ENCODE measurements around the gene RBSN.

The RBSN gene

DNA sequence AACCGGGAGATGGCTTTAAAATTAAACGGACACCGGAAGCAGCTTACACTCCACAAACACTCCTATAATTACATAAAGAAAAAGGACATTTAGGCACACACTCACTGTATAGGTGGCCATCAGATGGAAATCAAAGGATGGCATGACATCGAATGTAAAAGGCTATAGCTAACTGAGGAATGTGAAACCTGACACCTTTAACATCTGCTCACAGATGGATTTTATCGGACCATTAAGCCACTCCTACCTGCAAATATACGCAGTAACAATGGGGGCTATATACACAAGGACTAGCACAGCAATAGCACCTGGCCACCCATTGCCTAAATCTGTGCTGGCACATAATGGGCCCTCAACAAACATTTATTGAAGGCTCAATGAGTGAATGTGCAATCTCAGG lies 14.5 kb upstream of the RBSN start:
- H3K4me3 ChIP-seq (ENCODE audit: low read depth, low read length), result no peak overlapping the region
- no peak for DNase-seq (ENCODE audit: low read depth)
- no peak for TF ChIP-seq MYC (IDR thresholded peaks at IDR 0.05; ENCODE audit: low read depth, low read length)

DNA sequence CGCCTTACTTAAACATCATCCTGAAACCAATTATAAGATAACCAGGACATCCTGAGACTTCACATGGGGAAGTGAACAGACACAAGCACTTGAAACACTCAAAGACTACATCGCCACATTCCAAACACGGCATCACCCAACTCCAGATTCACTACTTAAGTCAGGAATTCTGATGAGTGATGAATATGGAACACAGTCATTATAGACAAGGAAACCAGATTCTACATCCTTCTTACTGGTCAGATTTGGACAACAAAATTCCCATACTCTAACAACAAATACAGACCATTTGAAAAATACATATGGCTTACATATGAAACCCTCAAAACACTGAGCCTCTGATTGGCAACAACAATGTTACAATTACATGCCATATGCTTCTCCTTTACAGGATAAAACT lies 13.1 kb upstream of the RBSN start:
- TF ChIP-seq POLR2A (IDR thresholded peaks at IDR 0.05; ENCODE audit: extremely low read depth, insufficient read length), result no peak
- TF ChIP-seq, protein P1, sequence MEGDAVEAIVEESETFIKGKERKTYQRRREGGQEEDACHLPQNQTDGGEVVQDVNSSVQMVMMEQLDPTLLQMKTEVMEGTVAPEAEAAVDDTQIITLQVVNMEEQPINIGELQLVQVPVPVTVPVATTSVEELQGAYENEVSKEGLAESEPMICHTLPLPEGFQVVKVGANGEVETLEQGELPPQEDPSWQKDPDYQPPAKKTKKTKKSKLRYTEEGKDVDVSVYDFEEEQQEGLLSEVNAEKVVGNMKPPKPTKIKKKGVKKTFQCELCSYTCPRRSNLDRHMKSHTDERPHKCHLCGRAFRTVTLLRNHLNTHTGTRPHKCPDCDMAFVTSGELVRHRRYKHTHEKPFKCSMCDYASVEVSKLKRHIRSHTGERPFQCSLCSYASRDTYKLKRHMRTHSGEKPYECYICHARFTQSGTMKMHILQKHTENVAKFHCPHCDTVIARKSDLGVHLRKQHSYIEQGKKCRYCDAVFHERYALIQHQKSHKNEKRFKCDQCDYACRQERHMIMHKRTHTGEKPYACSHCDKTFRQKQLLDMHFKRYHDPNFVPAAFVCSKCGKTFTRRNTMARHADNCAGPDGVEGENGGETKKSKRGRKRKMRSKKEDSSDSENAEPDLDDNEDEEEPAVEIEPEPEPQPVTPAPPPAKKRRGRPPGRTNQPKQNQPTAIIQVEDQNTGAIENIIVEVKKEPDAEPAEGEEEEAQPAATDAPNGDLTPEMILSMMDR (IDR thresholded peaks at IDR 0.05; ENCODE audit: low read depth, low read length), result no peak
- no peak for TF ChIP-seq MYC (IDR thresholded peaks at IDR 0.05; ENCODE audit: low read depth, low read length)
- no peak for DNase-seq (ENCODE audit: low read depth)
- no peak overlapping the region for H3K4me3 ChIP-seq (ENCODE audit: low read depth, low read length)

DNA sequence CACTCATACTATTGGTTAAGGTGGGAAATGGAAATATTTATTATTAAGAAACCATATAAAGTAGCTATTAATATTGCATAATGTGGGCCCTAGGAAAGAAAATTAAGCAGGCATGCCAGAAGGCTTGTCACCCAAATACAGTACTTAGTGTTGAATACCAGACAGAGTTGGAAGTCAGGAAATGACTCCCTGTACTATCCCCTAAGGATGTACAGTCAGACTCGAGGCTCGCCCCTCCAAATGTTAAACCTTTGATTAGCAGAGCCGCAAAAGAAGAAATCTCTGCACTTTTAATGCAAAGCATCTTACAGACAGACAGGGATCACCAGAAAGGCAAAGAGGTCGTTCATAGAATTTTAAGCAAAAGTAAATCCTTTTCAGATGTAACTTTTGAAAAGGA lies 11.3 kb upstream of the RBSN start:
- DNase-seq (ENCODE audit: low read depth), result no peak
- H3K4me3 ChIP-seq (ENCODE audit: low read depth, low read length), result no peak overlapping the region
- no peak for TF ChIP-seq MYC (IDR thresholded peaks at IDR 0.05; ENCODE audit: low read depth, low read length)
- TF ChIP-seq, protein P2, sequence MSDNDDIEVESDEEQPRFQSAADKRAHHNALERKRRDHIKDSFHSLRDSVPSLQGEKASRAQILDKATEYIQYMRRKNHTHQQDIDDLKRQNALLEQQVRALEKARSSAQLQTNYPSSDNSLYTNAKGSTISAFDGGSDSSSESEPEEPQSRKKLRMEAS (IDR thresholded peaks at IDR 0.05; ENCODE audit: low read depth, low read length), result no peak
- TF ChIP-seq POLR2A (IDR thresholded peaks at IDR 0.05; ENCODE audit: extremely low read depth, insufficient read length), result no peak
- TF ChIP-seq, protein P1 (IDR thresholded peaks at IDR 0.05; ENCODE audit: low read depth, low read length), result no peak

DNA sequence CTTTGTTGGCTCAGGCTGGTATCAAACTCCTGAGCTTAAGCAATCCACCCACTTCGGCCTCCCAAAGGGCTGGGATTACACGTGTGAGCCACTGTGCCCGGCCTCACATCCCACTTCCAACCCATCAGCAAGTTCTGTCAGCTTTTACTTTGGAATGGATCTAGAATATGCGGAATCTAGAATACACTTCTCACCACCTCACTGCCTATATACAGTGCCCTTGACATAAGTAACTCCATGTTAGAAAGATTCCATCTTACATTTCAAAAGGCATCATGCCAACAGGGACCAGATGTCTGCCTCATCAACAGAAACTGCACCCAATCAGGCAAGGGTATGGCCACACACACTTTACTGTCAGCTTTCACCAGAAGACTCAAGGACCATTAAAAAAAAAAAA lies 9.9 kb upstream of the RBSN start:
- H3K4me3 ChIP-seq (ENCODE audit: low read depth, low read length), result no peak overlapping the region
- TF ChIP-seq, protein P1 (IDR thresholded peaks at IDR 0.05; ENCODE audit: low read depth, low read length), result no peak
- TF ChIP-seq MYC (IDR thresholded peaks at IDR 0.05; ENCODE audit: low read depth, low read length) (no peak), POLR2A (IDR thresholded peaks at IDR 0.05; ENCODE audit: extremely low read depth, insufficient read length) (no peak)
- TF ChIP-seq, protein P2 (IDR thresholded peaks at IDR 0.05; ENCODE audit: low read depth, low read length), result no peak
- no peak for DNase-seq (ENCODE audit: low read depth)

DNA sequence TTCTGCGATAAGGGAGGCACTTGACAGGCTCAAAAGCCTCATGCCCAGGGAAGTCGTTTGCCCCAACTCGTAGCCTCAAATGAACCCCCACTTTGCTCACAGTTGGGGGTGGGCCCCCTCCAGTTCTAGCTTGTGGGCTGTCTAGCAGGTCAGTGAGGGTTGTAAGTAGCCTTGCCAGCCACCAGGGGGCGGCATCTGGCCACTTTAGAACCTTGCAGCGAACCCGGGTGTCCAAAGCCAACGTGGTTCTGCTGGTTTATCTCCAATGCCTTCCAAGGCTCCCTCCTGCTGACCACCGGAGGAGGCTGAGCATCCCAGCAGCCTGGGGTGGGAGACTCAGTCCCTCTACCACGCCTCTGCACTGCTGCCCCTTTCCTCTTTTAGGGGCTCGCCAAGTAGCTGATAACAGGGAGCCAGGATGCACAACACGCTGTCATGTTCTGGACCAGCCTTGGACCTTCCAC lies 9.2 kb upstream of the RBSN start:
- TF ChIP-seq, protein P1 (IDR thresholded peaks at IDR 0.05; ENCODE audit: low read depth, low read length), result peak; percentile 80
- TF ChIP-seq POLR2A (IDR thresholded peaks at IDR 0.05; ENCODE audit: extremely low read depth, insufficient read length), result no peak
- TF ChIP-seq MYC (IDR thresholded peaks at IDR 0.05; ENCODE audit: low read depth, low read length), result no peak

DNA sequence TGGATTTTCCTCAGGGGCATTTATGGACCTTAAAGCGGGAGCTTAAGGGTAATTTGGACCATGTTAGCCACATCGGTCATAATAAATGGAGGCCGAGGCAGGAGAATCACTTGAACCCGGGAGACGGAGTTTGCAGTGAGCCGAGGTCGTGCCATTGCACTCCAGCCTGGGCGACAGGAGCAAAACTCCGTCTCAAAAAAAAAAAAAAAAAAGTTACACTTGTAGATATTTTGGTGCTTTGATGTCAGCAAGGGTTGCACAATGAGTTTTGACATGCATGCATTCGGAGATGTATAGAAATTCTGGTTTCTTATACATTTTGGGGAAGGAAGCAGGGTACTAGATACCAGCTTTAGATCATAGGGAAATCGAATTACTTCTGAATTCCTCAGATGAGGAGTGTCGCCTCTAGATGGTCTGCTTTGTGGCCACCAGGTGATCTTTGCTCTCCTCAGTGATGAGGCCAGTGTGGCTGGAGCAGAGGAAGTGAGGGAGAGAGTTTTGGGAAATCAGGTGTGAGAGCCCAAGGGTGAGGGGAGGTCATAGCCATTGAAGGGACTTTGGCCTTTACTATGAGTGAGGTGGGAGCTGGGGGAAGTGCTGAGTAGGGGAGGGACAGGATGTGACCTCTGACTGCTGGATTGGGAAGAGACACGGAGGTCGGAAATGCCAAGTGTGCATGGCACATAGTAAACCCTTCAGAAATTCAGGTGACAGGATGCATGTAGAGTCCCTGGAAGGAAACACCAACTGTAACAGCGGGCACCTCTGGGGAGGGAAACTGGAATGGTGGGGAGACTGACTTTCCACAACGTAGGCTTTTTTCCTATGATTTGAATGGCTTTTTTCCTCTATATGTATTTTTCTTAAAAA lies 8.4 kb upstream of the RBSN start:
- TF ChIP-seq POLR2A (IDR thresholded peaks at IDR 0.05; ENCODE audit: extremely low read depth, insufficient read length) (no peak), MYC (IDR thresholded peaks at IDR 0.05; ENCODE audit: low read depth, low read length) (no peak)
- TF ChIP-seq, protein P2 (IDR thresholded peaks at IDR 0.05; ENCODE audit: low read depth, low read length), result no peak
- TF ChIP-seq, protein P1 (IDR thresholded peaks at IDR 0.05; ENCODE audit: low read depth, low read length), result no peak
- no peak overlapping the region for H3K4me3 ChIP-seq (ENCODE audit: low read depth, low read length)
- DNase-seq (ENCODE audit: low read depth), result no peak

More for the DNA sequence above, 9.2 kb upstream of the RBSN start:
- no peak overlapping the region for H3K4me3 ChIP-seq (ENCODE audit: low read depth, low read length)
- peak; percentile 78 for DNase-seq (ENCODE audit: low read depth)
